Stomach (tissue), 9 donors: Measurements from ENCODE around the gene ARL4D. TPM values are rescaled to one million over a fixed set of nuclear protein-coding genes. Genes with fewer than 3 reads are reported as not detected.

Experiments
- DNase-seq, 2 donors: peaks; one replicate each; pipeline versions ENCODE4 v3.0.0 to v3.0.0-alpha.2; 2013 to 2019
- H3K27ac ChIP-seq, 5 donors: fragments of 200-600 bp in 4 of 5; sonication (generic) in 4 of 5; one replicate each; pipeline ENCODE4 v1.5.1; 2013 to 2019; ENCODE audit warnings: mild to moderate bottlenecking in 1 of 5, moderate library complexity in 1 of 5
- H3K27me3 ChIP-seq, 3 donors: fragments of 200-600 bp; sonication (generic); one replicate each; pipeline ENCODE4 v1.5.1; 2017 to 2019; ENCODE audit warnings: mixed run types in 1 of 3
- H3K36me3 ChIP-seq, 4 donors: fragments of 200-600 bp; sonication (generic); 1 replicate in 3 of 4; 2 replicates in 1 of 4; pipeline ENCODE4 v1.5.1; 2016 to 2019
- H3K4me1 ChIP-seq, 4 donors: fragments of 200-600 bp; sonication (generic); one replicate each; pipeline ENCODE4 v1.5.1; 2016 to 2019
- H3K4me3 ChIP-seq, 4 donors: fragments of 200-600 bp; sonication (generic) in 3 of 4; one replicate each; pipeline ENCODE4 v1.5.1; 2016 to 2019; ENCODE audit warnings: mild to moderate bottlenecking in 1 of 4
- H3K9me3 ChIP-seq, 4 donors: fragments of 200-600 bp; sonication (generic); one replicate each; pipeline ENCODE4 v1.5.1; 2016 to 2019
- EP300 ChIP-seq: sonication (generic); formaldehyde crosslinking; IDR thresholded peaks from one replicate; pipeline ENCODE4 v1.6.1; 2017; ENCODE audit warnings: antibody characterized with exemption
- POLR2A ChIP-seq, 4 donors: fragments of 450-650 bp; IDR thresholded peaks; one replicate each; pipeline ENCODE4 v1.6.1; 2016; ENCODE audit warnings: antibody characterized with exemption in 4 of 4, control low read depth in 2 of 4, mild to moderate bottlenecking in 1 of 4, moderate library complexity in 1 of 4
- POLR2AphosphoS5 ChIP-seq, 3 donors: sonication (generic); formaldehyde crosslinking; IDR thresholded peaks; one replicate each; pipeline ENCODE4 v1.6.1; 2016; ENCODE audit warnings: antibody characterized with exemption in 3 of 3
- WGBS, 5 donors: extraction: QIAGEN DNeasy Blood & Tissue Kit in 3 of 5; methylation state at CpG; one replicate each; pipeline versions ENCODE4 v1.1.5 to v1.1.7; 2013 to 2018; 5-methylcytosine and 5-hydroxymethylcytosine counted together
- intact Hi-C: fragments of 100-400 bp; cut with DNase I; formaldehyde crosslinking; loops from one replicate; pipeline ENCODE4 v1.15.1; 2023; ENCODE audit warnings: low total_unique reads
- polyA plus RNA-seq, 3 donors: library from polyadenylated mRNA; stranded (reverse); fragments of 200-250 nt; gene quantifications; one replicate each; pipeline ENCODE4 v1.2.3, GENCODE V29; 2013
- total RNA-seq, 5 donors: library from RNA; depleted of rRNA; stranded (reverse); fragments of >200 nt; gene quantifications; one replicate each; pipeline versions ENCODE4 v1.1.0 to v1.2.3, GENCODE V29; 2014 to 2016
- TF ChIP-seq, protein P1 (sequence below), 7 experiments: fragments of 450-650 bp in 4 of 7; fragments of 200-600 bp in 3 of 7; sonication (generic) in 3 of 7; IDR thresholded peaks; one replicate each; pipeline ENCODE4 v1.5.1; 2016 to 2019; ENCODE audit warnings: antibody characterized with exemption in 7 of 7, control low read depth in 2 of 7, mild to moderate bottlenecking in 1 of 7
- donor health status: healthy with polysubstance abuse.
- donor health status: Bipolar disorder and iron deficiency.
- donor health status: healthy.

The ARL4D gene
- total and polyA plus RNA-seq, 8 donors, result 2.3 to 60.7 (median 9.8) TPM; not detected in 1

- Histone ChIP-seq H3K27ac (no peak overlapping the region), H3K4me3 (no peak overlapping the region), H3K9me3 (no peaks in the 10 kb centered on the region), H3K36me3 (no peaks in the 10 kb centered on the region), H3K27me3 (no peaks in the 10 kb centered on the region), H3K4me1 (peaks cover 7 to 13% (median 9%) of the 10 kb centered on the region in 4 donors)
- intact Hi-C loops, result no loop called here
- no peak for DNase-seq
- WGBS, 5 donors, result 80 to 92% (median 90%) methylated on average over 5 of the region's 5 CpGs
- TF ChIP-seq EP300 (no peak), POLR2A (IDR thresholded peaks at IDR 0.05) (no peak), POLR2AphosphoS5 (IDR thresholded peaks at IDR 0.05) (no peak)
- TF ChIP-seq, protein P1, sequence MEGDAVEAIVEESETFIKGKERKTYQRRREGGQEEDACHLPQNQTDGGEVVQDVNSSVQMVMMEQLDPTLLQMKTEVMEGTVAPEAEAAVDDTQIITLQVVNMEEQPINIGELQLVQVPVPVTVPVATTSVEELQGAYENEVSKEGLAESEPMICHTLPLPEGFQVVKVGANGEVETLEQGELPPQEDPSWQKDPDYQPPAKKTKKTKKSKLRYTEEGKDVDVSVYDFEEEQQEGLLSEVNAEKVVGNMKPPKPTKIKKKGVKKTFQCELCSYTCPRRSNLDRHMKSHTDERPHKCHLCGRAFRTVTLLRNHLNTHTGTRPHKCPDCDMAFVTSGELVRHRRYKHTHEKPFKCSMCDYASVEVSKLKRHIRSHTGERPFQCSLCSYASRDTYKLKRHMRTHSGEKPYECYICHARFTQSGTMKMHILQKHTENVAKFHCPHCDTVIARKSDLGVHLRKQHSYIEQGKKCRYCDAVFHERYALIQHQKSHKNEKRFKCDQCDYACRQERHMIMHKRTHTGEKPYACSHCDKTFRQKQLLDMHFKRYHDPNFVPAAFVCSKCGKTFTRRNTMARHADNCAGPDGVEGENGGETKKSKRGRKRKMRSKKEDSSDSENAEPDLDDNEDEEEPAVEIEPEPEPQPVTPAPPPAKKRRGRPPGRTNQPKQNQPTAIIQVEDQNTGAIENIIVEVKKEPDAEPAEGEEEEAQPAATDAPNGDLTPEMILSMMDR (IDR thresholded peaks at IDR 0.05), result no peak
Measured at GRCh38 chr17:43356450-43356849, 42.3 kb upstream of the ARL4D start.

DNA sequence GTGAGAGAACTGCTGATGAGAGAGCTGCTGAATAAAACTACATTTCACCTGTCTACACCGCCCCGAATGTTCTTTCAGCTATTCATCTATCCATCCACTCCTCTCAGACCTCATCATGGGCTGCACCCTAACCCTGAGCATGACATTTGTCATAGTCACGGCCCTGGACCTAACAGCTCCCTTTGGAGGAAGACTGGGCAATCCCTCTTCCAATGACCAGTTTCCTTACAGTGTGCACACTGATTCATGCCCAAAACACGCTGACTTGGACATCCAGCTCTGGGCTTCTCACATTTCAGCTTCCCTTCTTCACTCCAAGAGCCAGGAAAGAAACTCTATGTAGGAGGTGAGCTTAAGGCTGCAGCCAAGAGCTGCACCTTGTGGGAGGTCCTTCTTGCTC, 41.8 kb upstream of the ARL4D start:
- no peak overlapping the region for H3K4me3 ChIP-seq
- TF ChIP-seq EP300 (no peak), POLR2A (IDR thresholded peaks at IDR 0.05) (no peak), POLR2AphosphoS5 (IDR thresholded peaks at IDR 0.05) (no peak)
- TF ChIP-seq, protein P1 (IDR thresholded peaks at IDR 0.05), result no peak
- H3K4me1 ChIP-seq, result peaks cover 10 to 15% (median 11%) of the 10 kb centered on the region in 4 donors
- H3K9me3 ChIP-seq, result no peaks in the 10 kb centered on the region
- H3K27me3 ChIP-seq, result no peaks in the 10 kb centered on the region
- 72 to 88% (median 87%) methylated on average over 4 of the region's 4 CpGs for WGBS, 5 donors
- intact Hi-C loops, result no loop called here
- H3K27ac ChIP-seq, result no peak overlapping the region
- no peaks in the 10 kb centered on the region for H3K36me3 ChIP-seq
- peak in 1 of 2 donors; percentile 45 for DNase-seq

GRCh38 chr17:43359469-43360110, 39.2 kb upstream of the ARL4D start:
- TF ChIP-seq POLR2A (IDR thresholded peaks at IDR 0.05), result no peak
- TF ChIP-seq, protein P1 (IDR thresholded peaks at IDR 0.05), result no peak
- no peak for TF ChIP-seq POLR2AphosphoS5 (IDR thresholded peaks at IDR 0.05)
- TF ChIP-seq EP300, result no peak
- H3K27me3 ChIP-seq, result no peaks in the 10 kb centered on the region
- H3K27ac ChIP-seq, result peak overlapping the region; percentile 37 to 96 (median 92)
- peak overlapping the region; percentile 38 to 58 (median 45) for H3K4me3 ChIP-seq
- intact Hi-C loops, result no loop called here
- H3K4me1 ChIP-seq, result peaks cover 14 to 21% (median 16%) of the 10 kb centered on the region in 4 donors
- 59 to 84% (median 67%) methylated on average over 17 of the region's 17 CpGs for WGBS, 5 donors
- no peaks in the 10 kb centered on the region for H3K36me3 ChIP-seq
- H3K9me3 ChIP-seq, result no peaks in the 10 kb centered on the region
- DNase-seq, result no peak

DNA sequence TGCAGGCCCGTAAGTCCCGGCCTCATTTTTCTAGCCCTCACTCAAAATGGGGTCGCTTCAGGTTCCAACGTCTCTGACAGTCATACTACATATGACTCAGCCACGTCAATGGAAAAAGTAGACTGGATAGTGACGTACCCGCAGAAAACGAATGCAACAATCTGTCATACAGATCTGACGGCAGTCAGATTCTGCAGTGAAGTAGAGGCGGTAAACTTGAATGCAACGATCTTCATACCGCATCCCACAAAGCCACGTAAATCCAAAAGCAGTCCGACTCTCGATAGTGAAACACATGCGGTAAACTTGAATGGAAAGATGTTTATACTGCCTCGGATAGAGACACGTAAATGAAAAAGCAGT, 38.4 kb upstream of the ARL4D start:
- intact Hi-C loops, result no loop called here
- H3K27me3 ChIP-seq, result no peaks in the 10 kb centered on the region
- H3K9me3 ChIP-seq, result no peaks in the 10 kb centered on the region
- DNase-seq, result peak; percentile 59 to 94
- peaks cover 14 to 21% (median 16%) of the 10 kb centered on the region in 4 donors for H3K4me1 ChIP-seq
- TF ChIP-seq POLR2A (IDR thresholded peaks at IDR 0.05) (no peak), POLR2AphosphoS5 (IDR thresholded peaks at IDR 0.05) (peak; percentile 46 to 91 (median 90)), EP300 (peak; percentile 47)
- TF ChIP-seq, protein P1 (IDR thresholded peaks at IDR 0.05), result no peak
- 0 to 46% (median 16%) methylated on average over 18 of the region's 18 CpGs for WGBS, 5 donors
- H3K36me3 ChIP-seq, result no peaks in the 10 kb centered on the region
- H3K27ac ChIP-seq, result peak overlapping the region; percentile 88 to 96 (median 92)
- peak overlapping the region; percentile 38 to 58 (median 45) for H3K4me3 ChIP-seq
